GM21515 (cell line): ENCODE measurements around the gene RAP1GAP.

Experiments
- ATAC-seq: cut with Tn5 transposase; IDR thresholded peaks from one replicate; pipeline ENCODE4 v1.9.1; 2021; ENCODE audit not compliant: unreplicated experiment

The RAP1GAP gene

DNA sequence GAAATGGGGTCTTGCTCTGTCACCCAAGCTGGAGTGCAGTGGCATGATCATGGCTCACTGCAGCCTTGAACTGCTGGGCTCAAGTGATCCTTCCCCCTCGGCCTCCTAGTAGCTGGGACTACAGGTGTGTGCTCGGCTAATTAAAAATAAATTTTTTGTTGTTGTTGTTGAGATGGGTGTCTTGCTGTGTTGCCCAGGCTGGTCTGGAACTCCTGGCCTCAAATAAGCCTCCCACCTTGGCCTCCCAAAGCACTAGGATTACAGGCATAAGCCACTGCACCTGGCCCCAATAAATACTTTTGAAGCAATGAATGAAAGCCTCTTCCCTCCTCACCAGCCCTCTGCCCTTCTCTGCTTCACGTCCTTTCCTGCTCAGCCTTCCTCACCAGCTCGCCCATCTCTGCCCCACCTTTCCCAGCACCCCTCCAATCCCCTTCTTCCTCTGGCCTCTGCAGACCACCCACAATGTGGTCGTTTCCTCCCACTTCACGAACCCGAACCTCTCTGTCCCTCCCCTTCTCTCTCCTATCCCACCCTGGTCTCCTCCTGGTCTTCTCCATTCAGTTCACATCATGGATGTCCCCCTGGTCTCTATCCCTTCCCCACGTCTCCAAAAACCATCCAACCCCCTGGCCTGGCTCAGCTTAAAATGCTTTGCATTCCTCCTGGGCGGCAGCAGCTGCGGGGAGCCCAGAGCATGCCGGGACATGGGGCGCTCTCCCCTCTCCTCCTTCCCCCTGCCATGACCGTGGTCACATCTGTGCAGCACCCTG is 38.4 kb downstream of the RAP1GAP start:
- ATAC-seq: no peak

DNA sequence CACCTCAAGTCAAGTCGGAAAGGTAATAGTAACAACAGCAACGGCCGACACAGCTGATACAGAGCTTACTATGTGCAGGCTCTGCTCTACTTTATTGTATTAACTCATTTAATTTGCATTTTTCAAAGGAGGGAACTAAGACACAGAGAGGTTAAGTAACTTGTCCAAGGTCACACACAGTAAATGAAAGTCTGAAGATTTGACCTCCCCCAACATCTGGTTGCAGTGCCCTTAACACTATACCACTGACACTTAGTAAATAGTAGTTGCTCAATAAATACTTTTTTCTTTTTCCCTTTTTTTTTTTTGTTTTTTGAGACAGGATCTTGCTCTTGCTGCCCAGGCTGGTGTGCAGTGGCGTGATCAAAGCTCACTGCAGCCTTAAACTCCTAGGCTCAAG is 39.2 kb downstream of the RAP1GAP start:
- no peak for ATAC-seq

DNA sequence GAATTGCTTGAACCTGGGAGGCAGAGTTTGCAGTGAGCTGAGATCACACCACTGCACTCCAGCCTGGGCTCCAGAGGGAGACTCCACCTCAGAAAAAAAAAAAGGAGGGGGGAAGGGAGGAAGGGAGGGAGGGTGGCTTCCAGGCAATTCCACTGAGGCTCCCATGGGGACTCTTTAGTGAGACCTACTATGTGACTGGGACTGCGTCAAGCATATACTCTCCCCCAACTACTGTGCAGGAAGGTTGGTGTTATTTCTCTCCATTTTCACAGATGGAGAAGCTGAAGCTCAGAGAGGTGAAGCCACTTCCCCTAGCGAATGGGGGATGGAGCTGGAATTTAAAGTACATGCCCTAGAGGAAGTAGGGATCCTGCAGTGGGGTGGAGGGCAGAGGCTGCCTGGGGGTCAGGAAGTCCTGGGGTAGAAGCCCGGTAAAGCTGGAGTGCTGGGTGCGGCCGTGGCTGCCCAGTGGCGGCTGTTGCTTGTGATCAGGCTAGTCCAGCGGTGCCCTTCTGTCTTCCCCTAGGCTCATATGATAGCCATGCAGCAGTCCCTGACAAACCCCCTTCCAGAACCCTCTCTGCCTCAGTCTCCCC is 40.3 kb downstream of the RAP1GAP start:
- ATAC-seq: no peak

DNA sequence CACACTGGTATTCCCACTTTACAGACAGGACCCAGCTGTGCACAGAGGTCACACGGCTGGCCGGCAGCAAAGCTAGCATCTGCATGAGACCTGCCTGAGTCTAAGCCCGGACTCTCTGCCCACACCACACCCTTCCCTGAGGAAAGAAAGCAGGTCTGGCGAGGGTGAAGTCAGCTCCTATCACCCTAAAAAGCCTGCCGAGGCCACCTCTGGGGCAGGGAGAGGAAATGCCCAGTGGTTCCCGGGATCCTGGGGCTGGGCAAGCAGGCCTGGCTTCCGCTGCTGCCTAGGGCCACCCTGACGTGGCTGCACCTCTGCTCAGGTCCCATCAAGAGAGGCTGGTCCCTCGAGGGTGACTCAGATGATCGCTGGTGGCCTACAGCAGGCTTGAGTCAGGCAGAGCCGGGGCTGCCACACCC is 42.2 kb downstream of the RAP1GAP start:
- ATAC-seq: no peak

DNA sequence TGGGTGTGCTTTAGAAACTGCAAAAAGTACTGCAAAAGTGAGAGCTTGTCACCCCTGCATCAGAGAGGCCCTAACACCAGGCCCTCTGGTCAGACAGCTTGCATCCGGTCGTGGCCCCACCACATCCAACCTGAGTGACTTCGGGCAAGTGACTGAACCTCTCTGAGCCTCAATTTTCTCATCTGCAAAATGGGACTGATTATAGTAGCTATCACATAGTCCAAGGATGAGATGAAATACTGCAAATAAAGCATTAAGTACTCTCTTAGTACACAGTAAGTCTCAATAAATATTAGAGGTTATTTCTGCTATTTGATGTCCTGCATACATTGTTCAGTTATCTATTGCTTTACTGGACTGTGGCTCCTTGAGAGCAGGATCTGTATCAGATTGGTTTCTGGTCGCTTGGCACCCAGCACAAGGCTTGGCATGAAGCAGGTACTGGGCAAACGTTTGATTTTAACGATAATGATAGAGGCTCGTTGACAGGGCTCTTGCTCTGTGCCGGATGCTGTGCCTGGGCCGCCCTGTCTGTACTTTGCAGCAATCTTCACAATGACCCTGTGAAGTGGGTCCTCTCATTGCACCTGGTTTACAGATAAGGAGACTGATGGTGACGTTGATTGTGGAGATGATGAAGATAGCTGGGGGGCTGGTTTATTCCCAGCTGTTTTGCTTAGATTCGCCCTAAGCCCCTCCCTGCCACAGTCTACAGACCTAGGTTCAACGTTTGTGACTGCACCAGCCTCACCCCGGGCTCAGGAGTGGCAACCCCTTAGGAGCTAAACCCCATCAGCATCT is 43.6 kb downstream of the RAP1GAP start:
- ATAC-seq: no peak

DNA sequence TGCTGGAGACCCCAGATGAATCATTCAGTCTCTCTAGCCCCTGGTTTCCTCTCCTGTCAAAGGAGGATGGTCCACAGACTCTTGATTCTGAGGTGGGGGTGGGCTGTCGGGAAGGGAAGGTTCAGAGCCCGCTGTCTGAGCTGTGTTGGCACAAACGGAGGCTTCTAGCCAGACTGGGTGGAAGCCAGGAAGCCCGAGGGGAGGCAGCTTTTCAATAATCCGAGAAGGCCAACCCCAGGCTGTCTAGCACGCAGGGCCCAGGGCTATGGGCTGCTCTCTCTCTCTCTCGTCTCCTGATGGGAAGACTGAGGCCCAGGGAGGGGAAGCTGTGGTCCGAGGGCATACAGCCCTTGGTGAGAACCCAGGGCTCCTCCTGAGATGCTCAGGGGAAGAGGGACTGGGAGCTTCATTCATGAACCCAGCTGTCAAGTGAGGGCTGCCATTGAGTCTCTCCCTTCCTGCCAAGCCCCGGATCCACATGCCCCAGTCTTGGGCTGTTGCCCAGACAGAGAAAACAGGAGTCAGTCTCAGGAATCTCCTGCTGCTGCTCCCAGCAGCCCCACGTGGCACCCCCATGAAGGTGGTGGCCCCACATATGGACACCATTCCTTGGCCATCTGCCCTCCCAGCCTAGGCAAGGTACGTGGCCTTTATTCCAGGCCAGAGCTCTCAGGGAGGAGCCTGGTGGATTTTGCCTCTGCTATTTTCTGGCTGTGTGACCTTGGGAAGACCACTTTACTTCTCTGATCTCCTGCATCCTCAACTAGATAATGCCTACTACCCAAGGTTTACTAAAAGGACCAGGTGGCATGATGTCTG is 44.4 kb downstream of the RAP1GAP start:
- ATAC-seq: no peak

DNA sequence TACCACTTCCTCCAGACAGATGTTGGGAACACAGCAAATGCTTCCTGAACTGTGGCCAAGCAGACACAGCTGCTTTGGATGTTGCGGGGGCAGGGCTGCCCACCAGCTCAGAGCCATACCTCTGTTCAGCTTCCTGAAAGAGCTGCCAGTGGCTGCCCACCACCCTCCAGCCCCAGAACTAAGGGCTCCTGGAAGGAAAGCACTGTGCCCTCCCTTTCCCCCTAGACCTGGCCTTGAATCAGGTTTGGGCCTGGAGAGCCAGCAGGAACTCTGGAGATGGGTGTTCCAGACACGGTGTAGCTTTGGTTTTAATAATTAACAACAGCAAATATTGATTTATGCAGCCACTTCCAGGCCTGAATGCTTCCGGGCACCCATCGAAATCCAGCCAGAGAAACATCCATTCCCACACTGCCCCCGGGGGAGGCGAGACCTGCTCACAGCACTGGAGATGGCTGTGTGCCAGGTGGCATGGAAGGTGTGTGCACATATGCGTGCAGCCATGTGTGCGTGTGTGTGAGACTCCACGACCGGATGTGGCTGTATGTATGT is 45.7 kb downstream of the RAP1GAP start:
- no peak for ATAC-seq

DNA sequence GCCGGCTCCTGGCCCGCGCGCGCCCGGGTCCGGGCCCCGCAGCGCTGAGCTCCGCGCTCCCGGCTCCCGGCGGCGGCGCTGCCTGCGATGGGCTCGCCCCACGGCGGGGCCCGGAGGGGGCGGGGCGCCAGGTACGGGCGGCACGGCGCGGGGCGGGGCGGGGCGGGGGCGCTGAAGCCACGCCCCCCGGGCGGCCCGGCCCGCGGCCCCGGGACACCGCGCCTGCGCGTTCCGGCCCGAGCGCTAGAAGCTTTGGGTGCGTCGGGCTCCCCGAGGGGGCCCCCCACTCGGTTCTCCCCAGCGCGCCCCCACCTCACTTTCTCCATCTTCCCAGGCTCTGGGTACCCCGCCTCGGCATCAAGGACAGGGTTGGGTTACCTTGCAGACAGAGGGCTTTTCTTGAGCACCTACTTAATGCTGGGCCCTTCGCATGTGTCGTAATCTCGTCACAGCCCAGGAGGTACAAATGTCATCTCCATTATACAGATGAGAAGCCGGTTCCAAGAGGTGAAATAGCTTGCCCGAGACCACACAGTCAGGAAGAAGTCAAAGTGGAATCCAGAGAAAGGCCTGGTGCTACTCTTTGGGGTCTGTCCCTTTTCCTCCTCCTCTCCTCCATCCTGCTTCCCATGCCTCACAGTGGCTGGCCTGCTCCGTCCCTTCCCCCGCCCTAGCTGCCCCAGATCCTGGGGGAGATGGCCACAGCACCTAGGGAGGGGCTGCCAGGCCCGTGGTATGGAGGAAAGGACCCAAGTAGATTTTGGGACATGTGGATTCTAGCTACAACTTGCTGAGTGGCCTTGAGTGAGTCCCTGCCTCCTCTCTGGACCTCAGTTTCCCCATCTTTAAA is 46.5 kb downstream of the RAP1GAP start:
- no peak for ATAC-seq

DNA sequence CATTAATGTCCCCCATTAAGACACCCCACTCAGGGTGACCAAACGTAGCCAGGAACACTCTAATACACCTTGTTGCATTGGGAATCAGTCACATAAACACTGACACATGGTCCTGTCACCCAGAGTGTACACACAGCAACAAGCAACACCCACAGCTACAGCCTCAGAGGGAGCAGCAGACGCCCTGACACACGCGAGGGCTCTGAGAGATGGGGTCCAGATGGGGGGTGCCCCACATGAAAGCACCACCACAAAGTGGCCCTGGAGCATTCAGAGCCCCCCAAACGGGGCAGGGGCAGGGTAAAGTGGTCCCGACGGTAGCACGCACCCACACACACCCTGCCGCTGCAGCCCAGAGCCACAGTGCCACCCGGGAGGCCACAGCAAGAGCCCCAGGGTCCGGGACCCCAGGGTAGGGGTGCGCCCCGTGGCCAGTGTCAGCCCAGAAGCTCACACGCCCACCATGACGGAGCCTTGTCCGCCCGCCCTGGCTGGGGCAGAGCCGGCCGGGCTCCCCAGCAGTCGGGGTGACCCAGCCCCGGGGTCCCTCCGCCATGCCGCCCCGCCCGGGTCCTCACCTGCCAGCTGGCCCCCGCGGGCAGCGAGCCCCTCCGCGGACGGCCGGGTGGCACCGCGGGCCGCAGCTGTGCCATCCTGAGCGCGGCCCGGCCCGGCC is 47.3 kb downstream of the RAP1GAP start:
- no peak for ATAC-seq

DNA sequence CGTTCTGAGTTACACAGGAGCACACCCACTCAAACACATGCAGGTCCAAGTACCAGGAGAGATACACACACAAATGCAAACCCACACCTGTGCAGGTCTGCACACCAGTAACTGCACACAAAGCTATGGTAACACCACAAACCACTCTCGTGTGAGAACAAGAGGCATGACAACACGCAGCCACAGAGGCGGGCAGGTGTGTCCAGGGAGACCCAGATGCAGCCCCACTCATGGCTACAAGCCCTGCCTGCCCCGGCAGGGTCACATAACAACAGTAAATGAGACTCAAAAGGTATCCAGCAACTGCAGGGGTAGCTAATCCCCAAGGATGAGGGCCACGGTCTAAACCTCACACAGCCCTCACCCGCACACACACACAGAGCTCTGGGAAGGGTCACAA is 48.1 kb downstream of the RAP1GAP start:
- no peak for ATAC-seq

DNA sequence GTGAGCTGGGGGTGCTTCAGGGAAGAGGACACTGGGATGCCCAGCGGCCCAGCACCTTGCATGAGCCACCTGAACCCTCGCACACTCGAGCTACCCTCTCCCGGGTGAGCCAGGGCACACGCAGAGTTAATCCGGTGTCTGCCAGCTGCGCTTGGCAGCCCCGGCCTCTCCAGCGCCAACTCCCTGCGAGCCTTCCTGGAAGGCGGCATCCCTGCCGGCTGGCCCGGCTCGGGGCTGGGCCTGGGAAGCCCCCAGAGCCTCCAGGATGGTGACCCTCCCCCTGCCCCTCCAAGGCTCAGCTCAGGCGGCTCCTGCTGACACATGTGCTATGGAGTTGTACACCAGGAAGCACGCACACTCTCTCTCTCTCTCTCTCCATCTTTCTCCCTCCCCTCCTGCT is 48.7 kb downstream of the RAP1GAP start:
- no peak for ATAC-seq

DNA sequence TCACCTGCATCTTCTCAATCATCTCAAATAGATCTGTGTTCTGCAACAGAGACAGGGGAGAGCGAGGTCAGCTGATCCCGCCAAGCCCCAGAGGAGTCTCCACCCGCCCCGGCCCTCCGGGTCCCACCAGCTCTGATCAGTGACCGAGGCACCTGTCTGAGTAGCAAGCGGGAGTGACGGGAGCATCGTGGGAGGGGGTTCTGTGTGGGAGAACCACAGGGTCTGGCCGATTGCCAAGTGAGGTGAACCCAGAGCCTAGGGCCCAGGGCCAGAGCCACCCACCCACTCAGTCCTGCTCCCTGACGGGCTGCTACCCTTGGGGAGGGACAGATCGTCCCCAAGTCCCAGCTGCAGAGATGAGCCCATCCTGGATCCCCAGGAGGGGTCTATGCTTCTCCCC is 49.1 kb downstream of the RAP1GAP start:
- ATAC-seq: no peak

DNA sequence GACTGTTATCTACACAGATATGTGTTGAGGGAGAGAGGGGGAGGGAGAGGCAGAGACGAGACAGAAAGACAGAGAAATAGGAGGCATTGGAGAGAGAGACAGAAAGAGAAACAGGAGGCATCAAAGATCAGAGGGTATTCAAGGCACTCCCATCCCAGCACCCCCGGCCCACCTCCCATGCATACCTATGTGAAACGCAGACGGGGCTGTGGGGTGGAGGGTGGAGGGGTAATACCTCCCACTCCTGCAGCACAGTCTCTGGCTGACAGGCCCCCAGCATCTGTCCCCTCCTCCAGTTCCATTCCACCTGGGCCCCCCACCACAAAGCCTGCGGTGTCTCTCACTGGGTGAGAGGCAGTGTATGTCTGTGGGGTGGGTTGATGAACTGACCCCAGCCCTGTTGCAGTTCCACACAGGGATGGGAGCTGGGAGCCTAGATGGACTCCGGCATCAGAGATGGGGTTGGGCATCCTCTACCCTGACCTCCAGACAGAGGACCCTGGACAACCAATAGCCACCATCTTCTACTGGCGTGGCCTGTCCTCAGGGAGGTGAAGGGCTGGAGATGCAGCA is 49.7 kb downstream of the RAP1GAP start:
- no peak for ATAC-seq

DNA sequence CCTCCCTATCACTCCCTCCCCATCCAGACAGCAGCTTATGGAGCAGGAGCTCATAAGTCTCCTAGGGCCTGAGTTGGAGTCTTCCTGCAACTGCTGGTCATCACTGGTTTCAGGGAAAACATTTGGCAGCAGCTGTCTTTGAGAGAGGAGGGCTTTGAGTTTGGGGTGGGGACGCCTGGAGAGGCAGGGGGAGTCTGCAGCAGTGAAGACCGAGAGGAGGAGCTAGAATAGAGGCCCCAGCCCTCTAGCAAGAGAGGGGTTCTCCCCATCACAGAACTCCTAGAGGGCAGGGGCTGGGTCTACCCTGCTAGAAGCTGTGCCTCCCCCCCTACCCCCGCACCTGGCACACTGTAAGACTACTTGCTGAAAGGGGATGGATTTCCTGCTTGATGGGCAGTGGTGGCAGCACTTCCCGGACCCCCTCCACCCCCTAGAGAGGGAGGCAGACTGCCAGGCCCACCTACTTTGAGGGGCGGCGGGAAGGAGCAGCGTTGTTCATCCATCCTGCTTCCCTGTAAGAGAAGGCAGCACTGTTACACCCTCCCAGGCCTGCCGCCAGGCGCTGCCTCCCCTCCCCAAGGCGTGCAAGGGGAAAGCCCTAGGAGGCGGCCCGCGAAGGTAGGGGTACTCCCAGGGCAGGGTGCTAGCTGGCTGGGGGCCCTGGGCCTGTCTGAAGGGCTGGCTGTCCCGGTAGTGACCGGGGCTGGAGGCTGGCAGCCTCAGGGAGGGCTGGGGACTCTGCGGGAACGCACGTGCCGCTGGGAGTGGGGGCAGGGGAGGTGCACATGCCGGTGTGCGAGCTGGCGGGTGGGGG is 50.4 kb downstream of the RAP1GAP start:
- no peak for ATAC-seq

DNA sequence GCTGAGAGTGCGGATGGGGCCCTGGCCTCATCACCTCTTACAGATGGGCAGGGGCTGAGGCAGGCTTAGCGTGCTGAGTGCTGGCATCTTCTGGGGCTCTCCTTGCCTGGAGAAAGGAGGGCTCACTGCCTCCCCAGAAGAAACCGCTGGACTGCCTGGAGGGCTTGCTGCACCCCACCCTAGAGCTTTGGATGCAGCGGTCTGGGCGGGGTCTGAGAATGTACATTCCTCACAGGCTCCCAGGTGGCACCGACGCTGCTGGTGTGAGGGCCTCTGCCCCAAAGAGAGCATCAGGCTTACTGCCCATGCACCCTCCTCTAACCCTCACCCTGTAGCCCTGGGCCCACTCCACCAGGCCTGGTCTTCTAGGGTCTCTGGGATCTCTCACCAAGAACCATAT is 51.1 kb downstream of the RAP1GAP start:
- no peak for ATAC-seq

DNA sequence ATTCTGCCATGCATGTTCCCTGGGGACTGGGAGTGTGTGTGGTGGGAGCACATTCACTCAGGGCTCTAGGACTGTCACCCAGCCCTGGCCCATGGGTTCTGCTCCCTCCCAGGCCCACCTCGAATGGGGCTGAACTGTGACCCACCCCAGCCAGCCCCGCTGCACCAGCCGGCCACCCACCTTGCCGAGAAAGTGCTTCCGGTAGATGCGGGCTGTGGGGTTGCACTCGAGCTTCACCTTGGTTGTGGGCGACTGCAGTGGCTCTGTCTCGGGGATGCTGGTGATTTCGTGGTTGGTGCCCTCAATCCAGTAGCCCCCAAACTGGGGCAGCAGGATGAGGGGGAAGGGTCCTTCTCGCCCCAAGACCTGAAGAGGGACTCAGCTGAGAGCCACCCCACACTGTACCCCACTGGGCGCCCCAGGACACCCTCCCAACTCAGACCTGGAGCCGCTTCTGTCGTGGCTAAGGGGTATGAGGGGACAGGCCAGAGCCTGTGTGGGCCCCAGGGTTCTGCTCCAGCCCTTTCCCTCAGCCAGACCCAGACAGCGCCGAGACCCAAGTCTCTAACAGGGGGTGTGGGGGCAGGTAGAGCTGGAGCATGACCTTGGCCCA is 51.9 kb downstream of the RAP1GAP start:
- ATAC-seq: no peak

DNA sequence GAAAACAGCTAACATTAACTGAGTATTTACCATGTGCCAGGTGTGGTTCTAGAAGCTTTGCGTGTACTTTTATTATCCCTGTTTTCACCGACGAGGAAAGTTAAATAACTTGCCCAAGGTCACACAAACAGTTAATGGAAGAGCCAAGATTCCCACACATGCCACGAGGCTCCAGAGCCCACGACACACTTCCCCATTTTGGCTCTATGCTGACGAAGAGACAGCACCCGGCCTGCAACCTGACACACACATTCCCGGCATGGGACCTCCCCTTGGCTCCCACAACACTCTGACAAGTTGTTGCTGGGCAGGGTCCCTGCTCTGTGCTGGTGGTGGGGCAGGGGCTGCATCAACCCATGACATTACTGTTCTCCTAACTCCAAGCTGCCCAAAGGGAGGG is 52.8 kb downstream of the RAP1GAP start:
- ATAC-seq: no peak
